K562 (cell line): ENCODE results near the gene EPHA4. TPM values are rescaled to one million over a fixed set of nuclear protein-coding genes. Genes with fewer than 3 reads are reported as not detected.

Experiments used
- ATAC-seq: fragments of 200-7000 bp; cut with Tn5 transposase; 3 replicates; pipeline ENCODE4 v1.9.1; 2020; ENCODE audit warnings: moderate library complexity
- BruUV-seq: library from RNA; stranded (reverse); fragments of 400-500 nt; replicated peaks from 2 replicates; lab custom pipeline; 2021; lab: Mats Ljungman, UMichigan
- CTCF ChIA-PET: fragments of 300-600 bp; formaldehyde crosslinking; extraction: SDS; loops from one replicate; lab custom pipeline; 2021; ENCODE audit warnings: low intra/inter-chr PET ratio; lab: Yijun Ruan, JAX
- POLR2A ChIA-PET: fragments of 300-600, 350-650 bp; sonication (Branson Sonifier 250); formaldehyde crosslinking; extraction: SDS; loops from one replicate; lab custom pipeline; 2021; ENCODE audit warnings: antibody characterized with exemption, inconsistent platforms; lab: Yijun Ruan, JAX
- DNase-seq, 4 experiments: peaks; one replicate each; pipeline versions ENCODE4 v3.0.0 to v3.0.0-alpha.2; 2011 to 2018; ENCODE audit warnings: low spot score in 3 of 4, mixed read lengths in 3 of 4; ENCODE audit errors: extremely low read depth in 1 of 4
- FAIRE-seq: peaks from 2 replicates; lab custom pipeline; 2011; peaks lifted over from hg19 to GRCh38; lab: Jason Lieb, UNC
- H2AFZ ChIP-seq: 2 replicates; pipeline ENCODE4 v1.6.0; 2011; ENCODE audit warnings: low read depth, low read length, control low read depth, inconsistent platforms
- H3K27ac ChIP-seq: fragments of 200-600 bp; 3 replicates; pipeline ENCODE4 v1.8.0; 2011; ENCODE audit warnings: low read depth, mild to moderate bottlenecking, control low read depth, inconsistent platforms, low read length, moderate library complexity, mixed read lengths; ENCODE audit errors: extremely low read depth
- H3K27me3 ChIP-seq, 2 experiments: fragments of 300-600 bp in 1 of 2; 2 replicates in 1 of 2; 3 replicates in 1 of 2; pipeline versions ENCODE4 v1.6.0 to v1.8.0; 2011; ENCODE audit warnings: inconsistent platforms in 2 of 2, low read length in 2 of 2, mild to moderate bottlenecking in 1 of 2, mixed read lengths in 1 of 2, moderate library complexity in 1 of 2; ENCODE audit not compliant: control insufficient read depth in 2 of 2, insufficient read depth in 2 of 2
- H3K36me3 ChIP-seq: fragments of 300-600 bp; 3 replicates; pipeline ENCODE4 v1.8.0; 2011; ENCODE audit warnings: mild to moderate bottlenecking, low read length, inconsistent platforms; ENCODE audit not compliant: control insufficient read depth, insufficient read depth
- H3K4me1 ChIP-seq, 2 experiments: fragments of 200-600 bp in 1 of 2; replicated peaks in 1 of 2; 2 replicates in 1 of 2; 3 replicates in 1 of 2; pipeline versions ENCODE4 v1.5.1 to v1.8.0; 2011; ENCODE audit warnings: inconsistent platforms in 2 of 2, low read length in 2 of 2, mild to moderate bottlenecking in 1 of 2, mixed read lengths in 1 of 2, moderate library complexity in 1 of 2; ENCODE audit not compliant: control insufficient read depth in 2 of 2, insufficient read depth in 2 of 2
- H3K4me2 ChIP-seq: 2 replicates; pipeline ENCODE4 v1.6.1; 2011; ENCODE audit warnings: low read length, control low read depth, inconsistent platforms, mixed read lengths; ENCODE audit not compliant: insufficient read depth
- H3K4me3 ChIP-seq: fragments of 200-600 bp; sonication (generic), shearing (Covaris generic); 2 replicates; pipeline ENCODE4 v1.5.1; 2016; ENCODE audit warnings: control low read depth, inconsistent platforms
- H3K79me2 ChIP-seq: fragments of 200-600 bp; 3 replicates; pipeline ENCODE4 v1.8.0; 2011; ENCODE audit warnings: low read length, inconsistent platforms; ENCODE audit not compliant: control insufficient read depth, insufficient read depth
- H3K9ac ChIP-seq, 2 experiments: 2 replicates each; pipeline versions ENCODE4 v1.6.0 to v1.6.1; 2011; ENCODE audit warnings: low read depth in 2 of 2, low read length in 2 of 2, control low read depth in 1 of 2, inconsistent platforms in 1 of 2, mild to moderate bottlenecking in 1 of 2, mixed read lengths in 1 of 2; ENCODE audit not compliant: insufficient read depth in 1 of 2
- H3K9me1 ChIP-seq: one replicate; pipeline ENCODE4 v1.6.0; 2011; ENCODE audit warnings: inconsistent platforms, mild to moderate bottlenecking, low read length, moderate library complexity; ENCODE audit not compliant: control insufficient read depth, insufficient read depth
- H3K9me3 ChIP-seq: replicated peaks from 2 replicates; pipeline ENCODE4 v1.5.1; 2011; ENCODE audit warnings: low read depth, low read length, inconsistent platforms; ENCODE audit not compliant: control insufficient read depth, insufficient read depth
- H4K20me1 ChIP-seq: replicated peaks from 2 replicates; pipeline ENCODE4 v1.6.1; 2011; ENCODE audit warnings: low read length, inconsistent platforms, mixed read lengths; ENCODE audit not compliant: control insufficient read depth, insufficient read depth
- CBX2 ChIP-seq: fragments of 200-600 bp; sonication (generic); IDR thresholded peaks from one replicate; pipeline ENCODE4 v1.6.1; 2012; ENCODE audit warnings: mild to moderate bottlenecking, low read length, inconsistent platforms; ENCODE audit not compliant: insufficient read depth, poor library complexity, severe bottlenecking
- CHD2 ChIP-seq: IDR thresholded peaks from 2 replicates; pipeline ENCODE4 v1.6.1; 2011; ENCODE audit warnings: low read depth, low read length
- MECOM ChIP-seq: fragments of 250-450 bp; sonication (Bioruptor Pico); IDR thresholded peaks from 2 replicates; pipeline ENCODE4 v1.8.0; 2022; ENCODE audit warnings: inconsistent platforms
- MIER1 ChIP-seq: fragments of 450-650 bp; IDR thresholded peaks from 2 replicates; pipeline ENCODE4 v1.6.1; 2016; ENCODE audit warnings: antibody characterized with exemption, mild to moderate bottlenecking, low read depth
- MTF1 ChIP-seq: fragments of 250-450 bp; sonication (Bioruptor Pico); IDR thresholded peaks from 2 replicates; pipeline ENCODE4 v1.9.0; 2021; ENCODE audit warnings: moderate library complexity, mild to moderate bottlenecking, inconsistent platforms, borderline replicate concordance
- RAD21 ChIP-seq, 2 experiments: fragments of 250-450 bp in 1 of 2; fragments of 450-650 bp in 1 of 2; sonication (Bioruptor Pico) in 1 of 2; formaldehyde crosslinking in 1 of 2; IDR thresholded peaks in 1 of 2; conservative IDR thresholded peaks in 1 of 2; 2 replicates each; pipeline versions ENCODE4 v1.4.0 to v1.8.0; 2020 to 2022; ENCODE audit warnings: mild to moderate bottlenecking in 2 of 2, moderate library complexity in 1 of 2
- SREBF2 ChIP-seq: sonication (generic); formaldehyde crosslinking; IDR thresholded peaks from 2 replicates; pipeline ENCODE4 v1.4.0; 2020; ENCODE audit warnings: mild to moderate bottlenecking, missing genetic modification reagents
- YBX1 ChIP-seq: fragments of 450-650 bp; IDR thresholded peaks from 2 replicates; pipeline ENCODE4 v1.7.1; 2016; ENCODE audit warnings: mild to moderate bottlenecking
- ZBED1 ChIP-seq: IDR thresholded peaks from 2 replicates; pipeline ENCODE4 v1.6.1; 2014
- ZBTB8A ChIP-seq: fragments of 450-650 bp; IDR thresholded peaks from 2 replicates; pipeline ENCODE4 v1.6.1; 2018; ENCODE audit warnings: mild to moderate bottlenecking, moderate library complexity; ENCODE audit not compliant: partially characterized antibody
- ZNF134 ChIP-seq: fragments of 250-450 bp; sonication (Bioruptor Pico); conservative IDR thresholded peaks from 2 replicates; pipeline ENCODE4 v1.4.0; 2020
- ZNF239 ChIP-seq: fragments of 250-450 bp; sonication (Bioruptor Pico); IDR thresholded peaks from 2 replicates; pipeline ENCODE4 v1.4.0; 2020; ENCODE audit warnings: mild to moderate bottlenecking
- ZNF778 ChIP-seq: fragments of 450-650 bp; formaldehyde crosslinking; IDR thresholded peaks from 2 replicates; pipeline ENCODE4 v1.4.0; 2020; ENCODE audit warnings: mild to moderate bottlenecking, moderate library complexity
- WGBS: fragments of 100-300 bp; shearing (Covaris generic); methylation state at CpG from one replicate; pipeline ENCODE4 v1.1.6; 2016; ENCODE audit warnings: low coverage, mixed read lengths; ENCODE audit not compliant: insufficient coverage; ENCODE audit errors: missing lambda C conversion rate; 5-methylcytosine and 5-hydroxymethylcytosine counted together
- in situ Hi-C: fragments of 300-500 bp; cut with MboI; formaldehyde crosslinking; loops from 4 replicates; pipeline ENCODE4 v1.15.0; 2018; ENCODE audit warnings: inconsistent platforms, mixed read lengths
- intact Hi-C: fragments of 100-400 bp; cut with micrococcal nuclease; formaldehyde crosslinking; loops from 2 replicates; pipeline ENCODE4 v1.14.2; 2022
- polyA plus RNA-seq, 8 experiments: library from polyadenylated mRNA; depleted of rRNA in 4 of 8; stranded (reverse) in 5 of 8; unstranded in 3 of 8; fragments of >200 nt; fragmentation: Nextera tagmentation in 2 of 8; fragmentation: Illumina TruSeq in 1 of 8; extraction: Ambion mirVana in 2 of 8; extraction: Trizol in 1 of 8; gene quantifications; 2 replicates each; pipeline versions ENCODE4 v1.2.1 to v1.2.3, GENCODE V29; 2011 to 2014; ENCODE audit warnings: inconsistent platforms in 1 of 8, missing spikeins in 1 of 8
- total RNA-seq, 7 experiments: library from RNA; depleted of rRNA in 6 of 7; stranded (reverse); fragments of >200 nt in 6 of 7; fragmentation: Illumina TruSeq in 2 of 7; extraction: Trizol in 2 of 7; gene quantifications; 2 replicates each; pipeline versions ENCODE4 v1.2.1 to v1.2.3, GENCODE V29; 2011 to 2021; ENCODE audit warnings: low replicate concordance in 1 of 7
- TF ChIP-seq, protein P1 (sequence below): IDR thresholded peaks from 2 replicates; pipeline ENCODE4 v1.6.1; 2014; ENCODE audit warnings: antibody characterized with exemption

The EPHA4 gene
- total and polyA plus RNA-seq, 9 of the 15 experiments (the other 6 are each of a cell fraction or from before 2014, with no cell fraction given) = 0.07 to 0.09 (median 0.07) TPM; not detected in 6

DNA sequence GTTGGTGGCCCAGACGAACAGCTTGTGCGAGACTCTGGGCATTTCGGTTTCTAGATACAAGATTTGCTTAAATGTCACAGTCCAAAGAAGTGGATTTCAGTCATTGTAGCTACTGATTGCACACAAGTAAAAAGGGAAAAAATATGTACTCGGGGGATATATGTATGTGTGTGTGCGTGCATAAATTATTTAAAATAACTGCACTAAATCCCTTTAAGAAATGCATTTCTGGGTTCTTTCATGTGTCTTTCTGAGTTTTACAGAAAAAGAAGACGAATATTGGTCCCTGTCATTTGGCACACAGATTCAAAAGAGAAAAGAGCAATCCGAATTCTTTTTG is 2.1 kb upstream of the EPHA4 start:
- intact Hi-C loops = loop anchor here (5.0 kb wide), 2 partner anchors 887 to 1837 kb away; no protein-coding TSS in a partner anchor
- Histone ChIP-seq H3K9me1 (no peaks in the 10 kb centered on the region), H2AFZ (no peak overlapping the region), H3K4me1 (peaks cover 0 to 25% of the 10 kb centered on the region in 2 experiments; a peak in 1 of 5 replicates), H3K79me2 (no peaks in the 10 kb centered on the region), H3K36me3 (no peaks in the 10 kb centered on the region), H3K9me3 (no peaks in the 10 kb centered on the region), H3K27ac (no peak overlapping the region), H4K20me1 (no peaks in the 10 kb centered on the region), H3K4me2 (no peak overlapping the region), H3K9ac (no peak overlapping the region), H3K4me3 (no peak overlapping the region), H3K27me3 (no peaks in the 10 kb centered on the region; a peak in 1 of 5 replicates)
- CTCF ChIA-PET = no interaction called here
- 5% methylated on average over 6 of the region's 7 CpGs for WGBS
- TF ChIP-seq ZBTB8A = no peak
- in situ Hi-C loops = no loop called here
- POLR2A ChIA-PET = interaction anchor here (0.6 kb wide), 1 partner anchor 806 kb away, joined by 3 read pairs; no protein-coding TSS in a partner anchor
- ATAC-seq = no peak
- FAIRE-seq = no peak
- no peak for DNase-seq
- BruUV-seq = no TSS peak

DNA sequence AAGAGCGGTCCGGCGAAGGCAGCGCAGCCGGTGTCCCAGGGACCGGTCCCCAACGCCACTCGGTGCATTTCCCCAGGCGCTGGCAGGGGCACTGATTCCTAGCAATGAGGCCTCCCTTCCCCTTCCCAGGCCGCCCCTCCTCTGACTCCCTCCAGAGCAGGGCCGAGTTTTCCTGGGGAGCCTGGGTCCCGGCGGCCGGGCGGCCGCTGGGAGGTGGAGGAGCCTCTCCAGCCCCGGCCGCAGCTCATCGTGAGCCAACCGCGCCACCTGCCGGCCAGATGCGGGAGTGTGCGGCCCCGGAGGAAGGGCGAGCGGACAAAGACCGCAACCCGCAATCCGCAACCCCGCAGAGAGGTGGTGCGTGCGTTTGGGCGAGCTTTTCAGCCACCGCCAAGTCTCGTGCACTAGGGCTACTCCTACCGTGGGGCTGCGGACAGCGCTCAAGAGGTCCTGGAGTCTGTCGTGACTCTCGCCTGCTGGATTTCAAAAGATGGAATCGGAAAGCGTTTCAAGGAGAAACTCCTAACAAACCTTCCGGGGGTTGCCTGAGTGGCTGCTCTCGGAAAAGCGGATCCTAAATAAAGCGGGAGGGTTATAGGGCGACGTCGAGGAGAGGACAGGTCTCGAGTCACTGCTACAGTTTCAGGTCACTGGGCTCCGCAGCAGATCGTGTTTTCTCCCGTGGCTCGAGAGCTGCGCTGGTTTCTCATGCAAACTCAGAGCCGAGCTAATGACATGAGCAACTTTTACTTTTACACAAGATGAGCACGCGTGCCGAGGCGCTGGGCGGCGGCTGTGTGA is 1.5 kb upstream of the EPHA4 start:
- intact Hi-C loops = loop anchor here (5.0 kb wide), 2 partner anchors 886 to 1836 kb away; no protein-coding TSS in a partner anchor
- ATAC-seq = peak; percentile 91
- TF ChIP-seq YBX1 (no peak), MIER1 (no peak), ZNF778 (CRISPR knock-in tag) (no peak), ZNF239 (CRISPR knock-in tag) (no peak), RAD21 (CRISPR knock-in tag; conservative IDR thresholded peaks at IDR 0.05 in 1 of 2, IDR thresholded peaks at IDR 0.05 in 1 of 2) (peak; percentile 66 to 74), ZNF134 (no peak), CHD2 (no peak), ZBED1 (no peak), SREBF2 (CRISPR knock-in tag) (no peak), MECOM (no peak), MTF1 (CRISPR knock-in tag) (no peak), CBX2 (no peak)
- TF ChIP-seq, protein P1, sequence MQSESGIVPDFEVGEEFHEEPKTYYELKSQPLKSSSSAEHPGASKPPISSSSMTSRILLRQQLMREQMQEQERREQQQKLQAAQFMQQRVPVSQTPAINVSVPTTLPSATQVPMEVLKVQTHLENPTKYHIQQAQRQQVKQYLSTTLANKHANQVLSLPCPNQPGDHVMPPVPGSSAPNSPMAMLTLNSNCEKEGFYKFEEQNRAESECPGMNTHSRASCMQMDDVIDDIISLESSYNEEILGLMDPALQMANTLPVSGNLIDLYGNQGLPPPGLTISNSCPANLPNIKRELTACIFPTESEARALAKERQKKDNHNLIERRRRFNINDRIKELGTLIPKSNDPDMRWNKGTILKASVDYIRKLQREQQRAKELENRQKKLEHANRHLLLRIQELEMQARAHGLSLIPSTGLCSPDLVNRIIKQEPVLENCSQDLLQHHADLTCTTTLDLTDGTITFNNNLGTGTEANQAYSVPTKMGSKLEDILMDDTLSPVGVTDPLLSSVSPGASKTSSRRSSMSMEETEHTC = no peak

More for the DNA sequence above, 1.5 kb upstream of the EPHA4 start:
- POLR2A ChIA-PET = interaction anchor here (0.6 kb wide), 1 partner anchor 805 kb away, joined by 3 read pairs; no protein-coding TSS in a partner anchor
- Histone ChIP-seq H2AFZ (no peak overlapping the region), H4K20me1 (no peaks in the 10 kb centered on the region), H3K27me3 (no peaks in the 10 kb centered on the region; a peak in 1 of 5 replicates), H3K9me3 (no peaks in the 10 kb centered on the region), H3K9ac (no peak overlapping the region), H3K36me3 (no peaks in the 10 kb centered on the region), H3K4me1 (peaks cover 0 to 25% of the 10 kb centered on the region in 2 experiments; a peak in 1 of 5 replicates), H3K27ac (no peak overlapping the region), H3K79me2 (no peaks in the 10 kb centered on the region), H3K4me3 (no peak overlapping the region), H3K4me2 (no peak overlapping the region), H3K9me1 (no peaks in the 10 kb centered on the region)
- BruUV-seq = no TSS peak
- no peak for FAIRE-seq
- in situ Hi-C loops = no loop called here
- DNase-seq = peak; percentile 41 to 67 (median 66)
- WGBS = 8% methylated on average over 27 of the region's 63 CpGs
- CTCF ChIA-PET = interaction anchor here (0.6 kb wide), 1 partner anchor 1843 kb away, joined by 4 read pairs; no protein-coding TSS in a partner anchor
